ENCODE results near the gene GGA1. TPM values are rescaled to one million over a fixed set of nuclear protein-coding genes. Genes with fewer than 3 reads are reported as not detected.

The GGA1 gene
- total RNA-seq, 2 experiments from 2014 or later = 57.0 to 60.9 TPM

- H3K36me3 ChIP-seq (ENCODE audit: insufficient read depth, low read length) = peaks cover 66% of the 10 kb centered on the region
- no peaks in the 10 kb centered on the region for H3K27me3 ChIP-seq (ENCODE audit: control insufficient read depth in 1 of 2, insufficient read depth in 2 of 2, low read length in 2 of 2)
- no peak overlapping the region for H3K27ac ChIP-seq (ENCODE audit: low read depth in 1 of 2, low read length in 2 of 2)
- H3K27ac Mint-ChIP-seq = no peak overlapping the region
- H3K27me3 Mint-ChIP-seq = no peaks in the 10 kb centered on the region
- H3K4me3 Mint-ChIP-seq = no peak overlapping the region
- TF ChIP-seq CTCF (IDR thresholded peaks at IDR 0.05) = no peak
- no peak overlapping the region for H3K4me3 ChIP-seq (ENCODE audit: low read length)
- ChIA-PET CTCF (interaction anchor here (1.6 to 1.8 kb wide), 2 partner anchors 17 to 23 kb away, joined by 3 to 6 read pairs; no protein-coding TSS in a partner anchor), POLR2A (interaction anchor here (1.2 to 1.9 kb wide), 5 partner anchors 8 to 57 kb away, joined by 3 to 6 read pairs (median 4); partner anchors contain the start of gene PDXP)
- DNase-seq = no peak
- H3K36me3 Mint-ChIP-seq (ENCODE audit: low read depth) = peaks cover 49% of the 10 kb centered on the region
- no peaks in the 10 kb centered on the region for H3K9me3 ChIP-seq (ENCODE audit: control insufficient read depth in 1 of 2, insufficient read depth in 1 of 2, low read length in 2 of 2)
- intact Hi-C loops (cut with DNase I, micrococcal nuclease) = loop anchor here in 1 of 2 experiments (5.0 kb wide), 1 partner anchor 127 kb away; no protein-coding TSS in a partner anchor
- H3K9me3 Mint-ChIP-seq = no peaks in the 10 kb centered on the region
- peaks cover 13% of the 10 kb centered on the region for H3K4me1 Mint-ChIP-seq (ENCODE audit: low read depth)
- peaks cover 22% of the 10 kb centered on the region for H3K4me1 ChIP-seq (ENCODE audit: insufficient read depth, low read length)
- ATAC-seq (ENCODE audit: poor library complexity) = no peak
Observed at GRCh38 chr22:37619991-37620390, 11.4 kb downstream of the GGA1 start.

- H3K4me3 ChIP-seq (ENCODE audit: low read length) = no peak overlapping the region
- Mint-ChIP-seq H3K36me3 (ENCODE audit: low read depth) (peaks cover 49% of the 10 kb centered on the region), H3K27ac (no peak overlapping the region), H3K9me3 (no peaks in the 10 kb centered on the region), H3K27me3 (no peaks in the 10 kb centered on the region), H3K4me1 (ENCODE audit: low read depth) (peaks cover 19% of the 10 kb centered on the region), H3K4me3 (no peak overlapping the region)
- peaks cover 71% of the 10 kb centered on the region for H3K36me3 ChIP-seq (ENCODE audit: insufficient read depth, low read length)
- H3K27ac ChIP-seq (ENCODE audit: low read depth in 1 of 2, low read length in 2 of 2) = no peak overlapping the region
- POLR2A ChIA-PET = interaction anchor here (1.2 to 1.9 kb wide), 2 partner anchors 13 to 37 kb away, joined by 5 to 6 read pairs; partner anchors contain the start of genes GGA1 and PDXP
- TF ChIP-seq CTCF (IDR thresholded peaks at IDR 0.05) = no peak
- H3K9me3 ChIP-seq (ENCODE audit: control insufficient read depth in 1 of 2, insufficient read depth in 1 of 2, low read length in 2 of 2) = no peaks in the 10 kb centered on the region
- no peaks in the 10 kb centered on the region for H3K27me3 ChIP-seq (ENCODE audit: control insufficient read depth in 1 of 2, insufficient read depth in 2 of 2, low read length in 2 of 2)
- CTCF ChIA-PET = interaction anchor here (0.7 to 1.6 kb wide), 2 partner anchors 15 to 22 kb away, joined by 3 read pairs; no protein-coding TSS in a partner anchor
- ATAC-seq (ENCODE audit: poor library complexity) = no peak
- no peak for DNase-seq
- peaks cover 36% of the 10 kb centered on the region for H3K4me1 ChIP-seq (ENCODE audit: insufficient read depth, low read length)
- intact Hi-C loops (cut with DNase I, micrococcal nuclease) = loop anchor here in 1 of 2 experiments (5.0 kb wide), 1 partner anchor 126 kb away; no protein-coding TSS in a partner anchor
Observed at GRCh38 chr22:37621352-37621860, 12.8 kb downstream of the GGA1 start.

- H3K36me3 Mint-ChIP-seq (ENCODE audit: low read depth) = peaks cover 37% of the 10 kb centered on the region
- Histone ChIP-seq H3K27me3 (ENCODE audit: control insufficient read depth in 1 of 2, insufficient read depth in 2 of 2, low read length in 2 of 2) (no peaks in the 10 kb centered on the region), H3K4me3 (ENCODE audit: low read length) (no peak overlapping the region), H3K36me3 (ENCODE audit: insufficient read depth, low read length) (peaks cover 55% of the 10 kb centered on the region), H3K9me3 (ENCODE audit: control insufficient read depth in 1 of 2, insufficient read depth in 1 of 2, low read length in 2 of 2) (no peaks in the 10 kb centered on the region), H3K4me1 (ENCODE audit: insufficient read depth, low read length) (peaks cover 55% of the 10 kb centered on the region), H3K27ac (ENCODE audit: low read depth in 1 of 2, low read length in 2 of 2) (peak overlapping the region in 1 of 2 donors; percentile 26)
- H3K4me1 Mint-ChIP-seq (ENCODE audit: low read depth) = peaks cover 38% of the 10 kb centered on the region
- intact Hi-C loops (cut with DNase I, micrococcal nuclease) = loop anchor here in 1 of 2 experiments (1.0 to 5.0 kb wide), 3 partner anchors 20 to 124 kb away; no protein-coding TSS in a partner anchor
- ChIA-PET CTCF (interaction anchor here (0.7 to 3.9 kb wide), 4 partner anchors 20 to 58 kb away, joined by 3 to 17 read pairs (median 4); no protein-coding TSS in a partner anchor), POLR2A (interaction anchor here (0.6 kb wide), 1 partner anchor 1273 kb away, joined by 3 read pairs; no protein-coding TSS in a partner anchor)
- H3K27ac Mint-ChIP-seq = peak overlapping the region; percentile 90
- no peaks in the 10 kb centered on the region for H3K27me3 Mint-ChIP-seq
- peak; percentile 87 for TF ChIP-seq CTCF (IDR thresholded peaks at IDR 0.05)
- no peaks in the 10 kb centered on the region for H3K9me3 Mint-ChIP-seq
- ATAC-seq (ENCODE audit: poor library complexity) = peak; percentile 73
- DNase-seq = peak; percentile 69 to 87 (median 73)
- peak overlapping the region; percentile 76 for H3K4me3 Mint-ChIP-seq
Observed at GRCh38 chr22:37623075-37624016, 14.7 kb downstream of the GGA1 start.
